Thyroid gland (tissue), 4 donors: ENCODE measurements around the gene FABP7. TPM values are rescaled to one million over a fixed set of nuclear protein-coding genes. Genes with fewer than 3 reads are reported as not detected.
A peak's percentile ranks its signal among the peaks of the same experiment; 100 is the strongest.

ENCODE experiments used
- DNase-seq, 2 donors: peaks; one replicate each; pipeline ENCODE4 v3.0.0-alpha.2; 2019
- H3K27ac ChIP-seq, 3 donors: fragments of 200-600 bp; sonication (generic); 1 replicate in 2 of 3; 2 replicates in 1 of 3; pipeline ENCODE4 v1.5.1; 2016 to 2019; ENCODE audit warnings: mild to moderate bottlenecking in 1 of 3, moderate library complexity in 1 of 3
- H3K27me3 ChIP-seq: fragments of 200-600 bp; sonication (generic); one replicate; pipeline ENCODE4 v1.5.1; 2019
- H3K36me3 ChIP-seq, 2 donors: fragments of 200-600 bp; sonication (generic); one replicate each; pipeline ENCODE4 v1.5.1; 2016 to 2019
- H3K4me1 ChIP-seq, 2 donors: fragments of 200-600 bp; sonication (generic); one replicate each; pipeline ENCODE4 v1.5.1; 2017 to 2019
- H3K4me3 ChIP-seq, 3 donors: fragments of 200-600 bp; sonication (generic); replicated peaks in 1 of 3; 1 replicate in 2 of 3; 2 replicates in 1 of 3; pipeline ENCODE4 v1.5.1; 2016; ENCODE audit warnings: mild to moderate bottlenecking in 1 of 3
- H3K9me3 ChIP-seq: fragments of 200-600 bp; sonication (generic); one replicate; pipeline ENCODE4 v1.5.1; 2017
- POLR2A ChIP-seq, 2 donors: fragments of 450-650 bp; IDR thresholded peaks; one replicate each; pipeline ENCODE4 v1.6.1; 2017; ENCODE audit warnings: antibody characterized with exemption in 2 of 2, mild to moderate bottlenecking in 2 of 2, moderate library complexity in 1 of 2
- WGBS, 2 donors: methylation state at CpG; one replicate each; pipeline ENCODE4 v1.1.5; 2017; 5-methylcytosine and 5-hydroxymethylcytosine counted together
- intact Hi-C: fragments of 100-400 bp; cut with DNase I; formaldehyde crosslinking; loops from one replicate; pipeline ENCODE4 v1.15.1; 2023
- total RNA-seq, 4 donors: library from RNA; depleted of rRNA; stranded (reverse); fragments of >200 nt; gene quantifications; one replicate each; pipeline ENCODE4 v1.2.3, GENCODE V29; 2016
- TF ChIP-seq, protein P1 (sequence below), 6 experiments: fragments of 200-600 bp in 3 of 6; fragments of 450-650 bp in 3 of 6; sonication (generic) in 3 of 6; IDR thresholded peaks; one replicate each; pipeline ENCODE4 v1.5.1; 2016 to 2019; ENCODE audit warnings: antibody characterized with exemption in 6 of 6, mild to moderate bottlenecking in 2 of 6, inconsistent platforms in 1 of 6, moderate library complexity in 1 of 6

Gene FABP7
- total RNA-seq, 4 donors from 2014 or later, result not detected

DNA sequence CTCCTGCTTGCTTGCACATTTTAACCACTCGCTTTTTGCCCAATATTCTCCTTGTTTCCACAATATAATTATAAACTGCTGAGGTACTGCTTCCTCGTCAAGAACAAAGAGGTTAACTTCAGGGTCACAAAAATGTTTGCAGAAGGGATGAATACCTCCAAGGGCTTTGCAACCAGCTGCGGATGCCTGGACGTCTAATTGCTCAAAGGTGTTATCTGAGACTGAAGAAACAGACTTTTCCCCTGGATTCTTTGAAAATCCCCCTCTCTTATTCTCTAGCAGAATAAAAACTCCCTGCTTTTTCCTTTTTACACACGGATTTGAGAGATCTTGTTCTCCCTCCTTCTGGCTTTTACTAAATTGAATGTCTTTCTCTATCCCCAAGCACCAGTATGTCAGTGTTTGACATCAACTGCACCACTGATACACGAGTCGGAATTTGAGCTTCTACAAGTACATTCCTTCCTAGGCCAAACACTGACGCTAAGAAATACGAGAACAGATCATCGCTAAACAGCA lies 9.2 kb downstream of the FABP7 start:
- H3K4me1 ChIP-seq, result peaks cover 11 to 20% of the 10 kb centered on the region in 2 donors
- H3K27ac ChIP-seq, result peak overlapping the region; percentile 91 to 99 (median 94)
- H3K4me3 ChIP-seq, result peak overlapping the region in 2 of 3 donors; percentile 56 to 72
- WGBS, 2 donors, result 20 to 22% methylated on average over 10 of the region's 10 CpGs
- no peaks in the 10 kb centered on the region for H3K9me3 ChIP-seq
- no peaks in the 10 kb centered on the region for H3K27me3 ChIP-seq
- H3K36me3 ChIP-seq, result no peaks in the 10 kb centered on the region
- DNase-seq, result no peak
- no peak for TF ChIP-seq POLR2A (IDR thresholded peaks at IDR 0.05)
- TF ChIP-seq, protein P1, sequence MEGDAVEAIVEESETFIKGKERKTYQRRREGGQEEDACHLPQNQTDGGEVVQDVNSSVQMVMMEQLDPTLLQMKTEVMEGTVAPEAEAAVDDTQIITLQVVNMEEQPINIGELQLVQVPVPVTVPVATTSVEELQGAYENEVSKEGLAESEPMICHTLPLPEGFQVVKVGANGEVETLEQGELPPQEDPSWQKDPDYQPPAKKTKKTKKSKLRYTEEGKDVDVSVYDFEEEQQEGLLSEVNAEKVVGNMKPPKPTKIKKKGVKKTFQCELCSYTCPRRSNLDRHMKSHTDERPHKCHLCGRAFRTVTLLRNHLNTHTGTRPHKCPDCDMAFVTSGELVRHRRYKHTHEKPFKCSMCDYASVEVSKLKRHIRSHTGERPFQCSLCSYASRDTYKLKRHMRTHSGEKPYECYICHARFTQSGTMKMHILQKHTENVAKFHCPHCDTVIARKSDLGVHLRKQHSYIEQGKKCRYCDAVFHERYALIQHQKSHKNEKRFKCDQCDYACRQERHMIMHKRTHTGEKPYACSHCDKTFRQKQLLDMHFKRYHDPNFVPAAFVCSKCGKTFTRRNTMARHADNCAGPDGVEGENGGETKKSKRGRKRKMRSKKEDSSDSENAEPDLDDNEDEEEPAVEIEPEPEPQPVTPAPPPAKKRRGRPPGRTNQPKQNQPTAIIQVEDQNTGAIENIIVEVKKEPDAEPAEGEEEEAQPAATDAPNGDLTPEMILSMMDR (IDR thresholded peaks at IDR 0.05), result no peak
- intact Hi-C loops, result no loop called here

DNA sequence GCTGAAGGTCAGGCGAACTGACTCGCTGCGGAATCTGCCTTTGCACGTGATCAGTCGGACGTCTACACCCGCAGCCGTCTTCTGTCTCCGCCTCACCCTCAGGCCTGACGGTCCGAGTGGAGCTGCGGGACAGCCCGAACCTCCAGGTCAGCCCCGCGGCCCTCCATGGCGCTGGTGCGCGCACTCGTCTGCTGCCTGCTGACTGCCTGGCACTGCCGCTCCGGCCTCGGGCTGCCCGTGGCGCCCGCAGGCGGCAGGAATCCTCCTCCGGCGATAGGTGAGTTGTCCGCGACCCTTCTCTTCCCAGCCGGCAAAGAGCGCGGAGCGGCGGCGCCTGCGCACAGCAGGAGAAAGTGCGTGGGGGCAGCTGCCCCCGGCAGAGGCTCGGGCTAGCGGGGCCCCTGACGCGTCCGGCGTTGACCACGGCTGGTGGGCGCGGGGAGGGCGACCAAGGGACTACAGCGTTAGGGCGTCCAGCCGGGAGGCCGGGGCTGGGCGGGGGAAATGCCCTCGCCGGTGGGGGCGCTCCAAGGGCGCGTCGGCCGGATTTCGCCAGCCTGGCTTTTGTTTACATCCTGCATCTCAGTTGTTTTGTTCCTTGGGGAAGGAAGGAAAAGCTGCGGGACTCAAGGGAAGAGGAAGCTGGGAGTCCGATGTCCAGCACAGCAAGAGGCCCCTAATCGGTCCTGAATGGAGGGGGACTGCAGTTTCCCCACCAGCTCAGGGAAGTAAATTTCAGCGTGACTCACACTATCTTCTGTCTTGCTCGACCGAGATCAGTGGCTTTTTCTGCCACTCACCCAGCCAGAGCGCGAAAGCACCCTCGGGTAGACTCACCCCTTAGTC lies 9.9 kb downstream of the FABP7 start, which contains the start of gene SMPDL3A:
Gene SMPDL3A, plus strand, starts transcription at position 77 of the 846 bp plus-strand sequence. Its CDS starts 89 bp downstream, at position 166.
- Histone ChIP-seq H3K27ac (peak within 1 kb of the TSS; percentile 91 to 99 (median 94)), H3K4me1 (peaks cover 11 to 20% of the 10 kb centered on the region in 2 donors), H3K27me3 (no peaks in the 10 kb centered on the region), H3K4me3 (peak within 1 kb of the TSS; percentile 42 to 72 (median 56)), H3K9me3 (no peaks in the 10 kb centered on the region), H3K36me3 (no peaks in the 10 kb centered on the region)
- intact Hi-C loops, result no loop called here
- TF ChIP-seq, protein P1 (IDR thresholded peaks at IDR 0.05), result peak in 4 of 6 experiments; percentile 17 to 40 (median 37)
- TF ChIP-seq POLR2A (IDR thresholded peaks at IDR 0.05), result peak in 1 of 2 donors; percentile 69
- WGBS, 2 donors, result 1% methylated on average over 24 to 46 of the region's 71 CpGs
- peak; percentile 74 to 79 for DNase-seq

DNA sequence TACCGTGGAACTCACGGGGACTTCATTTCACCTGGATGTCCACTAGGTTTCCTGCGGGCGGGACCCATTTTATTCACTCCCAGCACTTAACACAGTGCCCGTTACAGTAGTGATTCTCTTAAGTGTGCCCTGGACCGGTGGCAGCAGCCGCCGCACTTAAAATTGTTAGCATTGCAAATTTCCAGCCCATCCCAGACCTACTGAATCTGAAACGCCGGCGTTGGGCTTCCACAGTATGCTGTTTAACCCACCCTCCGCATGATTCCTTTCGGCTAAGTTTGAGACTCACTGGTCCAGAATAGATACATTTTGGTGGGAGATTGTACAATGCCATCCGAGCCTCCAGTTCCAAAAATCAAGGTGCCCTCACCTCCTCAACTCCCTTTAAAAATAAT lies 10.5 kb downstream of the FABP7 start:
- Histone ChIP-seq H3K27me3 (no peaks in the 10 kb centered on the region), H3K4me3 (peak overlapping the region; percentile 42 to 72 (median 56)), H3K4me1 (peaks cover 11 to 20% of the 10 kb centered on the region in 2 donors), H3K9me3 (no peaks in the 10 kb centered on the region), H3K36me3 (no peaks in the 10 kb centered on the region), H3K27ac (peak overlapping the region; percentile 91 to 99 (median 94))
- intact Hi-C loops, result no loop called here
- WGBS, 2 donors, result 3% methylated on average over 14 of the region's 14 CpGs
- peak; percentile 71 to 74 for DNase-seq
- TF ChIP-seq POLR2A (IDR thresholded peaks at IDR 0.05), result no peak
- TF ChIP-seq, protein P1 (IDR thresholded peaks at IDR 0.05), result no peak

DNA sequence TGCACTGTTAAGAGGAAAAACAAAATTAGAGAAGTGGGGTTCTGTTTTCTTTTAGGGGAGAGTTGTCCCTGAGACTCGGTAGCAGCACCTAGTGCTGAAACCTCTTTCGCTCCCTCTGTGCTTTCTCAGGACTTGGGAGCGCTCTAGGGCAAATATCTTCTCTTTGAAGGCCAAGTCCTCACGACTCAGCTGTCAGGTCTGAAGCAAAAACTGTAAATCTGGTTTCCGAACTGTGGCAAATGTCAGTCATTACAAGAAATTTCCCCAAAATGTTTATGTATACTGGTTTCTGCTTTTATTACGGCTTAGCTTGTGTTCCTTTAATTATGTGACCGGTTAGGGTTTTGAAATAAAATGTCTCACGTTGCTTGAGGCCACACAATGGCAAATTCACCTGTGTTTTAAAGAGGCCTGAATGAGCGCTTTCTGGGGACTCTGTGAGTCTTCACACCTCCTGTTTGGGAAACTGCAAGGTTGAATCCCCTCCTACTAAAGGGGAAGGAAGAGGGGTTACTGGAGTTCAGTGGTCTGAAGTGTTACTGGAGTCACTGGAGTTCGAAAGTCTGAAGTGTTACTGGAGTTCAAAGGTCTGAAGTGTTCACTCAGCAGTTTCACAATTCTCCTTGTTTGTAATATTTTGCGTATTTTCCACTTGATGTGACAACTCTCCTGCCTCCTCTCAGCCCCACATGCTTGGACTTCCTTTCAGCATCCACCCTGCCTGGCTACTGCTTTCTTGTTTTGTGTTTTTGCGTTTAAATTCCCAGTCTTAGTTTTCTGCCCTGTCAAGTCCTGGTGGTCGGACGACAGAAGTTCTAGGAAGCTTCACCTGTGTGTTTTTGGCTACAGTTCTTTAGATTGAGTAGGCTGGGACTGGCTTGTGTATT lies 11.2 kb downstream of the FABP7 start:
- peak overlapping the region in 1 of 3 donors; percentile 72 for H3K4me3 ChIP-seq
- no peaks in the 10 kb centered on the region for H3K9me3 ChIP-seq
- DNase-seq, result peak; percentile 17 to 29
- H3K4me1 ChIP-seq, result peaks cover 11 to 20% of the 10 kb centered on the region in 2 donors
- no peaks in the 10 kb centered on the region for H3K36me3 ChIP-seq
- no peaks in the 10 kb centered on the region for H3K27me3 ChIP-seq
- intact Hi-C loops, result no loop called here
- TF ChIP-seq POLR2A (IDR thresholded peaks at IDR 0.05), result peak in 1 of 2 donors; percentile 6
- TF ChIP-seq, protein P1 (IDR thresholded peaks at IDR 0.05), result no peak
- peak overlapping the region; percentile 91 to 99 (median 94) for H3K27ac ChIP-seq
- 39 to 44% methylated on average over 14 of the region's 14 CpGs for WGBS, 2 donors
